K562 (cell line): Measurements from ENCODE around the gene TBL2. TPM values are rescaled to one million over a fixed set of nuclear protein-coding genes. Genes with fewer than 3 reads are reported as not detected.

Experiments
- BHLHE40 ChIP-seq: IDR thresholded peaks from 2 replicates; pipeline ENCODE4 v1.6.1; 2011; ENCODE audit warnings: low read length, improper control_type of control experiment
- BRD9 ChIP-seq: fragments of 450-650 bp; IDR thresholded peaks from 2 replicates; pipeline ENCODE4 v1.6.1; 2018; ENCODE audit warnings: low read depth; ENCODE audit not compliant: partially characterized antibody
- CBX1 ChIP-seq: sonication (generic); IDR thresholded peaks from 2 replicates; pipeline ENCODE4 v1.6.1; 2016; ENCODE audit warnings: antibody characterized with exemption, low read depth, mild to moderate bottlenecking
- GTF2F1 ChIP-seq: IDR thresholded peaks from 2 replicates; pipeline ENCODE4 v1.6.1; 2011; ENCODE audit warnings: low read depth, low read length, improper control_type of control experiment
- LARP7 ChIP-seq: fragments of 450-650 bp; IDR thresholded peaks from 2 replicates; pipeline ENCODE4 v1.6.1; 2016
- MBD2 ChIP-seq: sonication (generic); IDR thresholded peaks from 2 replicates; pipeline ENCODE4 v1.6.1; 2016; ENCODE audit warnings: low read depth, borderline replicate concordance
- PML ChIP-seq: IDR thresholded peaks from 2 replicates; pipeline ENCODE4 v1.6.1; 2012; ENCODE audit warnings: low read length, inconsistent platforms
- POLR2H ChIP-seq: IDR thresholded peaks from 2 replicates; pipeline ENCODE4 v1.6.1; 2016; ENCODE audit warnings: missing genetic modification characterization, low read depth, mild to moderate bottlenecking, control low read depth, missing compliant biosample characterization, moderate library complexity
- RBBP5 ChIP-seq: fragments of 200-600 bp; sonication (generic); IDR thresholded peaks from 2 replicates; pipeline ENCODE4 v1.6.1; 2012; ENCODE audit warnings: borderline replicate concordance, mild to moderate bottlenecking, low read length, control low read depth, inconsistent platforms; ENCODE audit not compliant: insufficient read depth, poor library complexity, severe bottlenecking
- SMARCA5 ChIP-seq: fragments of 450-650 bp; IDR thresholded peaks from 2 replicates; pipeline ENCODE4 v1.6.1; 2016
- TRIM24 ChIP-seq, 2 experiments: fragments of 450-650 bp; IDR thresholded peaks; 2 replicates each; pipeline ENCODE4 v1.6.1; 2016
- polyA plus RNA-seq, 8 experiments: library from polyadenylated mRNA; depleted of rRNA in 4 of 8; stranded (reverse) in 5 of 8; unstranded in 3 of 8; fragments of >200 nt; fragmentation: Nextera tagmentation in 2 of 8; fragmentation: Illumina TruSeq in 1 of 8; extraction: Ambion mirVana in 2 of 8; extraction: Trizol in 1 of 8; gene quantifications; 2 replicates each; pipeline versions ENCODE4 v1.2.1 to v1.2.3, GENCODE V29; 2011 to 2014; ENCODE audit warnings: inconsistent platforms in 1 of 8, missing spikeins in 1 of 8
- total RNA-seq, 7 experiments: library from RNA; depleted of rRNA in 6 of 7; stranded (reverse); fragments of >200 nt in 6 of 7; fragmentation: Illumina TruSeq in 2 of 7; extraction: Trizol in 2 of 7; gene quantifications; 2 replicates each; pipeline versions ENCODE4 v1.2.1 to v1.2.3, GENCODE V29; 2011 to 2021; ENCODE audit warnings: low replicate concordance in 1 of 7
- TF ChIP-seq, protein P1 (sequence below), 2 experiments: IDR thresholded peaks; 2 replicates each; pipeline ENCODE4 v1.6.1; 2011; ENCODE audit warnings: borderline replicate concordance in 1 of 2, control low read depth in 1 of 2, low read depth in 1 of 2, low read length in 1 of 2, mild to moderate bottlenecking in 1 of 2, mixed read lengths in 1 of 2, moderate library complexity in 1 of 2; ENCODE audit not compliant: insufficient read depth in 1 of 2, insufficient read length in 1 of 2, poor library complexity in 1 of 2, severe bottlenecking in 1 of 2; ENCODE audit errors: extremely low read depth in 1 of 2
- TF ChIP-seq, protein P2 (sequence below): sonication (generic); formaldehyde crosslinking; IDR thresholded peaks from 2 replicates; pipeline ENCODE4 v1.4.0; 2020; ENCODE audit warnings: mild to moderate bottlenecking, missing genetic modification reagents
- TF ChIP-seq, protein P3 (sequence below): fragments of 450-650 bp; formaldehyde crosslinking; IDR thresholded peaks from 2 replicates; pipeline ENCODE4 v1.4.0; 2022; ENCODE audit warnings: missing genetic modification characterization
- TF ChIP-seq, protein P4 (sequence below), 3 experiments: fragments of 200-800 bp in 1 of 3; sonication (Bioruptor generic) in 1 of 3; sonication (generic) in 1 of 3; formaldehyde crosslinking in 1 of 3; IDR thresholded peaks; 2 replicates each; pipeline versions ENCODE4 v1.6.1 to v1.8.0; 2016 to 2022; ENCODE audit warnings: mild to moderate bottlenecking in 2 of 3, missing compliant biosample characterization in 2 of 3, missing genetic modification characterization in 2 of 3, missing genetic modification reagents in 1 of 3
- TF ChIP-seq, protein P5 (sequence below): fragments of 200-800 bp; sonication (Bioruptor generic); IDR thresholded peaks from 2 replicates; pipeline ENCODE4 v1.6.1; 2017; ENCODE audit warnings: missing genetic modification characterization, missing compliant biosample characterization
- TF ChIP-seq, protein P6 (sequence below): fragments of 250-450 bp; sonication (Bioruptor Pico); IDR thresholded peaks from 2 replicates; pipeline ENCODE4 v1.8.0; 2022; ENCODE audit warnings: inconsistent platforms

The TBL2 gene
- total and polyA plus RNA-seq, 9 of the 15 experiments (the other 6 are each of a cell fraction or from before 2014, with no cell fraction given), result 2.5 to 123 (median 49.2) TPM

DNA sequence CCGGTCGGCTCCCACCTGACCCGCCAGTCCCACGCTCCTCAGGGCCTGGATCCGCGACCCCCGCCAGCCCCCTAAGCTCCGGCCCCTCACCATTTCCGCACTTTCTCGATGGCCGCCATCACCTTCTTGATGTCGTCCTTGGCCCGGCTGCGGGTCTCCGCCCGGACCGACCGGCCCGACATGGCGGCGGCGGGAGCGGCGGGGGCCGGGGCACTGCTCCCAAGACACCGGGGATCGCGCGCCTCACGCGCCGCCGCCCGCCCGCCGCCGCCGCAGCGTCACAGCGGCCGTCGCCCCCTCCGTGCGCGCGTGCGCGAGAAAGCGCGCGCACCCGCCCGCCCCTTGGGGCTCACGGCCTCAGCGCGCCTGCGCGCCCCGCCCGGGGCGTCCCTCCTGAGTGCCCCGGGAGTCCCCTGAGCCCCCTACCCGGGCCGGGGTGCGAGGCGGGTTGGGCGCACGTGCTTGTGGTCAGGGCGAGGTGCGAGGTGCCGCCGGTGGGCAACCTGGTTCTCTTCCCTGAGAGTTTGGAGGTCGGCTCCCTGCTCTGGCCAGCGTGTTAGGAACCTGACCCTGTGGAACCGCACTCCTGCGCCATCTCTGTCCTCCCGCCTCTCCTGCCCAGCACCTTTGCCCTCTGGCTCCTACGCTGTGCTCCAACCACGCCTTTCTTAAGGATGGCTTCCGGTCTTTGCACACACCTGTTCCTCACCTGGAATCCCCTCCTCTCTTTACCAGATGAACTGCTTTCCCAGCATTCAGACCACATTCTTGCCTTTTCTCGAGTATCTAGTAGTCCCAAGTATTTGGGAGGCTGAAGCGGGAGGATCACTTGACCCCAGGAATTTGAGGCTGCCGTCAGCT is 20.8 kb downstream of the TBL2 start, which contains the start of gene BCL7B (continued):
- TF ChIP-seq, protein P1, sequence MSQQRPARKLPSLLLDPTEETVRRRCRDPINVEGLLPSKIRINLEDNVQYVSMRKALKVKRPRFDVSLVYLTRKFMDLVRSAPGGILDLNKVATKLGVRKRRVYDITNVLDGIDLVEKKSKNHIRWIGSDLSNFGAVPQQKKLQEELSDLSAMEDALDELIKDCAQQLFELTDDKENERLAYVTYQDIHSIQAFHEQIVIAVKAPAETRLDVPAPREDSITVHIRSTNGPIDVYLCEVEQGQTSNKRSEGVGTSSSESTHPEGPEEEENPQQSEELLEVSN (IDR thresholded peaks at IDR 0.05; ENCODE audit: borderline replicate concordance in 1 of 2, extremely low read depth in 1 of 2, insufficient read depth in 1 of 2, insufficient read length in 1 of 2, low read depth in 1 of 2, low read length in 1 of 2, poor library complexity in 1 of 2, severe bottlenecking in 1 of 2), result peak; percentile 98
- no peak for TF ChIP-seq BRD9
- TF ChIP-seq POLR2H (tag), result peak; percentile 85
- TF ChIP-seq, protein P2, sequence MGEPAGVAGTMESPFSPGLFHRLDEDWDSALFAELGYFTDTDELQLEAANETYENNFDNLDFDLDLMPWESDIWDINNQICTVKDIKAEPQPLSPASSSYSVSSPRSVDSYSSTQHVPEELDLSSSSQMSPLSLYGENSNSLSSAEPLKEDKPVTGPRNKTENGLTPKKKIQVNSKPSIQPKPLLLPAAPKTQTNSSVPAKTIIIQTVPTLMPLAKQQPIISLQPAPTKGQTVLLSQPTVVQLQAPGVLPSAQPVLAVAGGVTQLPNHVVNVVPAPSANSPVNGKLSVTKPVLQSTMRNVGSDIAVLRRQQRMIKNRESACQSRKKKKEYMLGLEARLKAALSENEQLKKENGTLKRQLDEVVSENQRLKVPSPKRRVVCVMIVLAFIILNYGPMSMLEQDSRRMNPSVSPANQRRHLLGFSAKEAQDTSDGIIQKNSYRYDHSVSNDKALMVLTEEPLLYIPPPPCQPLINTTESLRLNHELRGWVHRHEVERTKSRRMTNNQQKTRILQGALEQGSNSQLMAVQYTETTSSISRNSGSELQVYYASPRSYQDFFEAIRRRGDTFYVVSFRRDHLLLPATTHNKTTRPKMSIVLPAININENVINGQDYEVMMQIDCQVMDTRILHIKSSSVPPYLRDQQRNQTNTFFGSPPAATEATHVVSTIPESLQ, result peak; percentile 97; the same call in 1 of the 2 replicates
- TF ChIP-seq MBD2, result peak; percentile 4; the same call in 1 of the 2 replicates
- TF ChIP-seq SMARCA5, result peak; percentile 93
- TF ChIP-seq TRIM24 (IDR thresholded peaks at IDR 0.05), result peak in 1 of 2 experiments; percentile 45; a peak in 2 of 4 replicates
- TF ChIP-seq PML, result peak; percentile 45; the same call in 1 of the 2 replicates
- TF ChIP-seq, protein P3, sequence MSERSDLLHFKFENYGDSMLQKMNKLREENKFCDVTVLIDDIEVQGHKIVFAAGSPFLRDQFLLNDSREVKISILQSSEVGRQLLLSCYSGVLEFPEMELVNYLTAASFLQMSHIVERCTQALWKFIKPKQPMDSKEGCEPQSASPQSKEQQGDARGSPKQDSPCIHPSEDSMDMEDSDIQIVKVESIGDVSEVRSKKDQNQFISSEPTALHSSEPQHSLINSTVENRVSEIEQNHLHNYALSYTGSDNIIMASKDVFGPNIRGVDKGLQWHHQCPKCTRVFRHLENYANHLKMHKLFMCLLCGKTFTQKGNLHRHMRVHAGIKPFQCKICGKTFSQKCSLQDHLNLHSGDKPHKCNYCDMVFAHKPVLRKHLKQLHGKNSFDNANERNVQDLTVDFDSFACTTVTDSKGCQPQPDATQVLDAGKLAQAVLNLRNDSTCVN (CRISPR knock-in tag), result peak; percentile 57; the same call in 1 of the 2 replicates
- peak; percentile 74 for TF ChIP-seq BHLHE40
- TF ChIP-seq CBX1, result peak; percentile 66
- TF ChIP-seq, protein P4, sequence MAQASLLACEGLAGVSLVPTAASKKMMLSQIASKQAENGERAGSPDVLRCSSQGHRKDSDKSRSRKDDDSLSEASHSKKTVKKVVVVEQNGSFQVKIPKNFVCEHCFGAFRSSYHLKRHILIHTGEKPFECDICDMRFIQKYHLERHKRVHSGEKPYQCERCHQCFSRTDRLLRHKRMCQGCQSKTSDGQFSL (CRISPR knock-in tag; IDR thresholded peaks at IDR 0.05), result no peak
- TF ChIP-seq, protein P4 (tag; IDR thresholded peaks at IDR 0.05), result peak in 1 of 2 experiments; percentile 43; a peak in 1 of 4 replicates
- peak; percentile 90 for TF ChIP-seq RBBP5
- TF ChIP-seq LARP7, result peak; percentile 88; the same call in 1 of the 2 replicates
- TF ChIP-seq, protein P5, sequence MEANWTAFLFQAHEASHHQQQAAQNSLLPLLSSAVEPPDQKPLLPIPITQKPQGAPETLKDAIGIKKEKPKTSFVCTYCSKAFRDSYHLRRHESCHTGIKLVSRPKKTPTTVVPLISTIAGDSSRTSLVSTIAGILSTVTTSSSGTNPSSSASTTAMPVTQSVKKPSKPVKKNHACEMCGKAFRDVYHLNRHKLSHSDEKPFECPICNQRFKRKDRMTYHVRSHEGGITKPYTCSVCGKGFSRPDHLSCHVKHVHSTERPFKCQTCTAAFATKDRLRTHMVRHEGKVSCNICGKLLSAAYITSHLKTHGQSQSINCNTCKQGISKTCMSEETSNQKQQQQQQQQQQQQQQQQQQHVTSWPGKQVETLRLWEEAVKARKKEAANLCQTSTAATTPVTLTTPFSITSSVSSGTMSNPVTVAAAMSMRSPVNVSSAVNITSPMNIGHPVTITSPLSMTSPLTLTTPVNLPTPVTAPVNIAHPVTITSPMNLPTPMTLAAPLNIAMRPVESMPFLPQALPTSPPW (CRISPR knock-in tag), result peak; percentile 98
- TF ChIP-seq GTF2F1, result no peak
- TF ChIP-seq, protein P6, sequence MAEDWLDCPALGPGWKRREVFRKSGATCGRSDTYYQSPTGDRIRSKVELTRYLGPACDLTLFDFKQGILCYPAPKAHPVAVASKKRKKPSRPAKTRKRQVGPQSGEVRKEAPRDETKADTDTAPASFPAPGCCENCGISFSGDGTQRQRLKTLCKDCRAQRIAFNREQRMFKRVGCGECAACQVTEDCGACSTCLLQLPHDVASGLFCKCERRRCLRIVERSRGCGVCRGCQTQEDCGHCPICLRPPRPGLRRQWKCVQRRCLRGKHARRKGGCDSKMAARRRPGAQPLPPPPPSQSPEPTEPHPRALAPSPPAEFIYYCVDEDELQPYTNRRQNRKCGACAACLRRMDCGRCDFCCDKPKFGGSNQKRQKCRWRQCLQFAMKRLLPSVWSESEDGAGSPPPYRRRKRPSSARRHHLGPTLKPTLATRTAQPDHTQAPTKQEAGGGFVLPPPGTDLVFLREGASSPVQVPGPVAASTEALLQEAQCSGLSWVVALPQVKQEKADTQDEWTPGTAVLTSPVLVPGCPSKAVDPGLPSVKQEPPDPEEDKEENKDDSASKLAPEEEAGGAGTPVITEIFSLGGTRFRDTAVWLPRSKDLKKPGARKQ (CRISPR knock-in tag), result no peak; the same call in 1 of the 2 replicates
